Nucleus accumbens (tissue), 56 donors: ENCODE data around the gene FHOD3.
"Not testable (repeated sequence)": the region's sequence is repeated elsewhere in the genome, so short reads cannot be mapped to it uniquely, and the experiment has no call there.

Experiments
- DNase-seq, 56 donors: peaks; one replicate each; lab custom pipeline; 2025; lab: John Stamatoyannopoulos, UW

The FHOD3 gene

GRCh38 chr18:36533446-36534153, 236.1 kb downstream of the FHOD3 start:
- no peak for DNase-seq

DNA sequence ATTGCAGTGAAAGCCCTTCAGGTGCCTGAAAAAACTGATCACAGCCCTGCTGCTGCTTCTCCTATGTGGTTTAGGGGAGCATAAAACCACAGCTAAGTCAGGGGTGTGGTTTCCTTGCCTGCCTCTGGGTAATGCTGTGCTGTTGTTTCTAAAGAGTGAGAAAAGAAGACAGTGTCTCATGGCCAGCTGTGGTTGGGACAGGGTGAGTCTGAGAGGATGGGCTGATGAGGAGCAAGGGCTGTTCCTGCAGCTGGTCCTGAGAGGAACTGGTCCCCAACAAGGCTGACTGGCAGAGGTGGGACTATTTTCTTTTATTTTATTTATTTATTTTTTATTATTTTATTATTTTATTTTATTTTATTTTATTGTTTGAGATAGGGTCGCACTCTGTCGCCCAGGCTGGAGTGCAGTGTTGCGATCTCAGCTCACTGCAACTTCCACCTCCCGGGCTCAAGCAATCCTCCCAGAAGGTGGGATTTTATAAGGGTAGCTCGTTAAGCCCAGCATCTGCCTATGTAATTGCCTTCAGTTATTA, 236.7 kb downstream of the FHOD3 start:
- no peak for DNase-seq

DNA sequence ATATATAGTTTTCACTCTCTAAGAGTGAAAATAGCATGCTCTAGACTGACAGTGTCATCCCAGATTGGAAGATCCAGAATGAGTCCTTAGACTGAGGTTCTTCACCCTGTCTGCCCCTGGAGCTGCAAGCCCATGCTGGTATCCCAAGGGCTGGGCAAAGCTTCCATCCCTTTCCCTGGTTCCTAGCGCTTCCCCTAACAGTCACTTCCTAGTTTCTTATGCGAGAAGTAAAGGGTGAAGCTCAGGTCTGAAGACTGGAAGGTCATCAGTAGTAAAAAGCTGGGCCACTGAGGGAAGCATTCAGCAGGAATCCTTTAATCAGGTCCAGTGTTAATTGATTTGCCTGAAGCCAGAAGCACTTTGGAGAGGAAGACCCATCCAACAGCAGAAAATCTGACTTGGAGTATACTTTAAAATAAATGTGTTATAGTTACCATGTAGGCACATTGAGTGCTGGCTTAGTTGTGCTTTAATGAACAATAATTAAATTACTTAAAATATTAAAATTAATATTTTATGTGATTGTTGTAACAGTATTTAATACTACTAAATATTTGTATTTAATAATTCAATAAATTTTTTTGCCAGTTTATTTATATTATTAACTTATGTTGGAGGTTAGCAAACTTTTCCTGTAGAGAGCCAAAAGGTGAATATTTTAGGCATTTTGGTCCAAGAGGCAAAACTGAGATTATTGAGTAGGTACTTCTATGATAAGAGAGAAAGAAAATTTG, 237.9 kb downstream of the FHOD3 start:
- no peak for DNase-seq

- DNase-seq, result no peak
Observed at GRCh38 chr18:36536426-36536825, 238.9 kb downstream of the FHOD3 start.

- DNase-seq, result no peak
Observed at GRCh38 chr18:36537289-36537688, 239.8 kb downstream of the FHOD3 start.

DNA sequence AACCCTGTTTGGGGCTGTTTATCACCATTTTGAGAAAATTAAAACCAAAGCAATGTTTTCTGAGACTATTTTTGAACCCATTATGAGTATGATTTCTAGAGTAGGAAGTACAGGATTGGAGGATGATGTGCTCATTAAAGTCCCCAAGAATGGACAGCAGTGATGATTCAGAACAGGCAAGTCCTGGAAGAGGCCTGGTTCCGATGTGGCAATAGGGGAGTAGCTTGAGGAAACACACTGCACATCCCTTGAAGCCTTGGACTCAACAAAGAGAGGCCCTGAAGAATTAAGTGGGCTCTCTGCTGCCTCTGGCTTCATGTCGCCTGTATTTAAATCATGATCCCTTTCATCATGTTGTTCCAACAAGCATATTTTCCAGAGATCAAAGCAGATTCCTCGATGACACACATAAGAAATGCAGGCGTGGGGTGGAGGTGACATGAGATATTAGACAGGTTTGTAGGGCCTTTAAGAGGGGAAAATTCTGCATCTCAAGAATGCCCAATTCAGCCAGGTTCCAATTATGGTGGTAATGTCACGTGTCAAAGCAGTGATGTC, 242.2 kb downstream of the FHOD3 start:
- no peak for DNase-seq

GRCh38 chr18:36543030-36543429, 245.5 kb downstream of the FHOD3 start:
- DNase-seq, result no peak

DNA sequence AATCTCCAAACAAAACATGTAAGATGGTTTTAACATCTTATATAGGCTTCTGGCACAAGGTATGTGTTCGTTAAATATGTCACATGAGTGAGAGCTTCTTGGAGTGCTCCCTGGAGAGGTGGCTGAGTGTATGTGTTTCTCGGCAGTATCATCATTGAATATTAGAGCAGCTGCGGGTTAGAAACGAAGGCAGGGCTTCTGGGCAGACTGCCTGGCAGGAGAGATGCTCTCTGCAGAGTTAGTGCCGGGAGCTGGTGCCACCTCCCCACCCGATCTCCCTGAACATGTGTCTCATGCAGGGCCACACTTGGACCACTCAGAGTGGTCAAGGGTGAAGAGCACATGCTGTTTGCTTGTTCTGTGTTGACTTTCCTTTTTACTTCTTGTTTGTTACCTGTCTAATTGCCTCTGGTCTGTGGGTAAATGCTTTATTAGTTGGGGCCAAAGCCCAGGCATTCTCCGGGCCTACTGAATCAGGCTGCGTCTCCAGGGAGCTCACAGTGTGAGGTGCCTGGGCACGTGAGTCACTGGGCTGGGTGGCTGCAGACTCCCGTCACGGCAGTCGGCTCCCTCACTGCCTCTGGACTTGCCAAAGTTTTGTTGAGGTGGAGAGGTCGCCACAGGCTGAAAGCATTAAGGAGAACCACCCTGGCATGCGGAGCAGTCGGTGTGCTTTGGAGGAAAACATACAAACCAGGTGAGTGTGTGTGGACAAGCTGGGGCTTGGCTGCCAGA, 246.6 kb downstream of the FHOD3 start:
- DNase-seq, result peak in 1 of 56 donors; percentile 15

GRCh38 chr18:36545821-36546427, 248.4 kb downstream of the FHOD3 start:
- DNase-seq, result no peak

DNA sequence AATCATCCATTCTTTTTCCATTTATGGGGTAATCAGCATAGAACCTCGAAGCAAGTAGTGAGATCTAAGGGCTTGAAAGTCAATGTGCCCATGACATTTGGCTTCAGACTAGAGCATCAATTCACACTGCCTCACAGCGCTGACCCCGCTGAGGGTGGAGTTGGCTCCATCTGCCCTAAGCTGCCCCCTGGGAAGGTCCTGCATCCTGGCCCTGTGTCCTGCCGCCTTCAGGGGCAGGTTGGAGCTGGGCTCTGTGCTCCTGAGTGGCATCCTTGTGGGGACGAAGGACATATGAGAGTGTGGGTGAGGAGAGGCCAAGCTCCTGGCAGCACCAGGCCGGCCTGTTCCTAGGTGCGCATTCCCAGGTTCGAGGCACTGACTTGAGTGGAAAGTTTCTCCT, 249.4 kb downstream of the FHOD3 start:
- DNase-seq, result no peak

GRCh38 chr18:36547544-36547943, 250.0 kb downstream of the FHOD3 start:
- no peak for DNase-seq

- not testable (repeated sequence) for DNase-seq
Observed at GRCh38 chr18:36551274-36551673, 253.8 kb downstream of the FHOD3 start.

DNA sequence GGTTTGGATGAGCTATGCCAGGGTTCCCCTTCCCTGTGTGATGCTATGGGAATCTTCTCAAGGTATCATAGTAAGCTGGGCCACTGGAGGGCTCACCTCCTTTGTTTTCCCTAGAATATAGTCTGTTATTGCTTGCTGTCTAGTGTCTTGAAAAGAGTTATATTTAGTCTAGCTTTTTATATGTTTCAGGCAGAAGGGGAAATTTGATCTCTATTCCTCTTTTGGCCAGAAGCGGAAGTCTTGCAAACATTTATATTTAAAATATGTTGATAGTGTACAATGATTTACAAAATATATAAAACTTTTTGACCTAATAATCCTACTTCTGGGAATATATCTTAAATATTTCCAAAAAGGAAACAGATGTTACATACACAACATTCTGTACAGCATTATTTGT, 260.7 kb downstream of the FHOD3 start:
- DNase-seq, result no peak

DNA sequence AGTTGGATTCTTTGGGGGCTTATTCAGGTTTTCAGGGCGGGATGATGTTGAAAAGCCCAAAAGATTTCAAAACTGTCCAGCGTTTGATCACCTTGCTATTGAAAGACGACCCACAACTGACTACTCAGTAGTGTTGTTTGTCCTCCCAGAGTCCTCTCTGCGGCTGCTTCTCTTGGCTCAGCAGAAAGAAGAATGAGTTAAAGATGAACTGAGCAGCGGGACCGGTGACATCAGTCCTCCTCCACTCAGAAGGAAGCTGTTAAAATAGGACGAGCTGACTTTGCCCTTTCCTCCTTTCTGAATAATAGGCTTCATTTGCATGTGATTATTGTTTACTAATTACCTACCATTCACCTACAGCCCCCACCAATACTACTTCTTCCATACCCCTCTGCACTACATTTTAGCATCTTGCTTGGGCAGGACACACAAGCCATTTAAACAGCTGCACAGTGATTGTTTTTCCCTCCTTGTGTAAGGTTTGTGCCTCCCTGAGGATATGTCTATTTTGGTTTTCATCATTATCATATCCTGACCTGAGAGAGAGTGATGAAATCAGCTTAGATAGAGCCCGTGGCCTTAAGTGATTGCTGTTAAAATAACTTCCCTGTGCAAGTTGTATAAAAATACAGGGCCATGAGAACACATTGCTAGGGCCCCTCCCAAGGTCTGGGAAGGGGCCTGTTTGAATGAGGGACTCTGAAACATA, 261.8 kb downstream of the FHOD3 start:
- DNase-seq, result no peak

- no peak for DNase-seq
Observed at GRCh38 chr18:36560187-36560586, 262.7 kb downstream of the FHOD3 start.

DNA sequence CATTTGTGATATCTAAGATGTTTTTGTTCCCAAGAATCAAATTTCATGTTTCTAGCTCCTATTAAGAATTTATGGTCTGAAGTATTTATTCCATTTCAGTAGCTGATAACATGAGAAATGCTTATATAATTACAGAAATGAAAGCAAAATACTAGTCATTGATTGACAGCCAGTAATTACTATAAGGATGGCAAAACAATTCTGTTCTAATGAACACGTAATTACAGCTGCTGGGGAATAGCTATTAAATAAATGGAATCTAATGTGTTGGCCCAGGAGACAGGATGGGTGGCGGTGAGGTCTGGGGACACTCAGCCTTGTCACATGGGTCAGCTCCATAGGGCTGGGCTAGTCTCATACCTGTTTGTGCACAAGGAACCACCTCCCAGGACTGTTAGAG, 263.5 kb downstream of the FHOD3 start:
- DNase-seq, result no peak

DNA sequence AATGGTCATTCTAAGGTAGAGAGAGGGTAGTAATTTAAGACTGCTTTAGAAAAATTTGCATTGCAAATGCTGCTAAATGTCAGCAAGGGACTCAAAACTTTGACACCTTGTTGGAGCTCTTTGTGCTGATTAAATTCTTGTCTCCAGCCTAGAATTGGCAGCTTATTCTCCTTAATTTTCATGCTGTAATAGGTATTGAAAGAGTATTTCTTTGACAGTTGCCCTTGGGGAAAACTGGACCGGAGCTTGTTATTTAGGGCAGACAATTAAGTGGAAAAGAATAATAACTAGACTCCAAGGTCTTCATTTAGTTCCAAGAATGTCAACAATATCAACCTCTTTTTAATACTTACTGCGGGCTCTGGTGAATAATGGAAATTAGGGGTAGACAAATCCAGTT, 267.3 kb downstream of the FHOD3 start:
- DNase-seq, result no peak

GRCh38 chr18:36567800-36568199, 270.3 kb downstream of the FHOD3 start:
- no peak for DNase-seq

DNA sequence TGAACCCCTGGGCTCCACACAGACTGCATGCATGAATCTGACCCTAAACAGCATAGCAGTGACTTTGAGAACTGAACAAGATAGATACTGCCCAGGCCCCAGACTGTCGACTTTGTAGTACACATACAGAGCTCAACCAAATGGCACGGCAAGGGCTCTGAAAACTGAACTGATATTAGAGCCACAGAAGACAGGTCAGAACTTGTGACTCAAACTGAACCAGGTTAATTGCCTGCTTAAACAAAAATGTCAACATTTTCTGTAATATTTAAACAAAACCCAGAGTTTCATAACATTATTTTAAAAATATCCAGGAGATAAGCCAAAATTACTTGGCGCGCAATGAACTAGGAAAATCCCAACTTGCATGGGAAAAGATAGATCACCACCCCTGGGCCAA, 271.0 kb downstream of the FHOD3 start:
- no peak for DNase-seq
